H9 (cell line): ENCODE results near the gene AKR7A3. TPM values are rescaled to one million over a fixed set of nuclear protein-coding genes. Genes with fewer than 3 reads are reported as not detected.

Source experiments
- DNase-seq: peaks from one replicate; pipeline ENCODE4 v3.0.0-alpha.2; 2017
- H2AFZ ChIP-seq: one replicate; pipeline ENCODE4 v1.6.1; 2013; ENCODE audit warnings: mild to moderate bottlenecking, low read length, control low read depth, moderate library complexity
- H2AK5ac ChIP-seq: 2 replicates; pipeline ENCODE4 v1.6.1; 2013; ENCODE audit warnings: low read length, control low read depth, mixed read lengths; ENCODE audit not compliant: insufficient read length
- H2BK120ac ChIP-seq: one replicate; pipeline ENCODE4 v1.6.1; 2013; ENCODE audit warnings: low read depth, mild to moderate bottlenecking, low read length, control low read depth, inconsistent platforms; ENCODE audit not compliant: poor library complexity, severe bottlenecking
- H2BK12ac ChIP-seq: 2 replicates; pipeline ENCODE4 v1.6.1; 2013; ENCODE audit warnings: low read length, control low read depth, mixed read lengths, low read depth; ENCODE audit not compliant: insufficient read length
- H2BK15ac ChIP-seq: 2 replicates; pipeline ENCODE4 v1.6.1; 2013; ENCODE audit warnings: low read depth, low read length, control low read depth
- H2BK20ac ChIP-seq: one replicate; pipeline ENCODE4 v1.6.1; 2013; ENCODE audit warnings: low read depth, mild to moderate bottlenecking, low read length, control low read depth, inconsistent platforms; ENCODE audit not compliant: poor library complexity, severe bottlenecking
- H2BK5ac ChIP-seq: 2 replicates; pipeline ENCODE4 v1.6.1; 2013; ENCODE audit warnings: low read length, control low read depth, mixed read lengths; ENCODE audit not compliant: insufficient read length
- H3K14ac ChIP-seq: 2 replicates; pipeline ENCODE4 v1.6.1; 2013; ENCODE audit warnings: low read length, control low read depth; ENCODE audit not compliant: insufficient read depth
- H3K18ac ChIP-seq: 2 replicates; pipeline ENCODE4 v1.6.1; 2013; ENCODE audit warnings: low read depth, mild to moderate bottlenecking, mixed read lengths, low read length, control low read depth; ENCODE audit not compliant: insufficient read length
- H3K23ac ChIP-seq: 2 replicates; pipeline ENCODE4 v1.6.1; 2013; ENCODE audit warnings: low read length, control low read depth, mixed read lengths, low read depth; ENCODE audit not compliant: insufficient read length
- H3K23me2 ChIP-seq: 2 replicates; pipeline ENCODE4 v1.6.1; 2013; ENCODE audit warnings: low read depth, mild to moderate bottlenecking, mixed read lengths, low read length, control low read depth; ENCODE audit not compliant: insufficient read length, poor library complexity, severe bottlenecking
- H3K27ac ChIP-seq: 2 replicates; pipeline ENCODE4 v1.5.1; 2013; ENCODE audit warnings: low read length, control low read depth, mixed read lengths, low read depth; ENCODE audit not compliant: insufficient read length
- H3K27me3 ChIP-seq: 2 replicates; pipeline ENCODE4 v1.6.1; 2013; ENCODE audit warnings: low read length, control low read depth, inconsistent platforms; ENCODE audit not compliant: insufficient read depth
- H3K4ac ChIP-seq: 2 replicates; pipeline ENCODE4 v1.6.1; 2013; ENCODE audit warnings: low read depth, mild to moderate bottlenecking, control low read depth, inconsistent platforms, low read length, moderate library complexity
- H3K4me1 ChIP-seq: 2 replicates; pipeline ENCODE4 v1.6.1; 2013; ENCODE audit warnings: low read length, control low read depth, inconsistent platforms; ENCODE audit not compliant: insufficient read depth
- H3K4me2 ChIP-seq: 2 replicates; pipeline ENCODE4 v1.6.1; 2013; ENCODE audit warnings: low read length, control low read depth, mixed read lengths; ENCODE audit not compliant: insufficient read length, insufficient read depth
- H3K56ac ChIP-seq: 2 replicates; pipeline ENCODE4 v1.6.1; 2013; ENCODE audit warnings: low read depth, mild to moderate bottlenecking, mixed read lengths, low read length, control low read depth; ENCODE audit not compliant: insufficient read length
- H3K79me1 ChIP-seq: 2 replicates; pipeline ENCODE4 v1.6.1; 2013; ENCODE audit warnings: low read depth, mild to moderate bottlenecking, moderate library complexity, low read length, control low read depth, inconsistent platforms; ENCODE audit not compliant: insufficient read depth, poor library complexity, severe bottlenecking
- H3K79me2 ChIP-seq: 2 replicates; pipeline ENCODE4 v1.6.1; 2013; ENCODE audit warnings: low read length, control low read depth, inconsistent platforms; ENCODE audit not compliant: insufficient read depth
- H3K9ac ChIP-seq: 2 replicates; pipeline ENCODE4 v1.6.1; 2013; ENCODE audit warnings: low read length, control low read depth, mixed read lengths; ENCODE audit not compliant: insufficient read length; ENCODE audit errors: extremely low read depth
- H3K9me3 ChIP-seq: one replicate; pipeline ENCODE4 v1.6.1; 2013; ENCODE audit warnings: low read depth, low read length, inconsistent platforms; ENCODE audit not compliant: control insufficient read depth
- H3T11ph ChIP-seq: one replicate; pipeline ENCODE4 v1.6.1; 2013; ENCODE audit warnings: mild to moderate bottlenecking, low read length, control low read depth, inconsistent platforms
- H4K20me1 ChIP-seq: one replicate; pipeline ENCODE4 v1.6.1; 2013; ENCODE audit not compliant: control insufficient read depth, insufficient read length, insufficient read depth
- H4K5ac ChIP-seq: 2 replicates; pipeline ENCODE4 v1.6.1; 2013; ENCODE audit warnings: low read depth, mild to moderate bottlenecking, mixed read lengths, low read length, control low read depth; ENCODE audit not compliant: insufficient read length
- H4K8ac ChIP-seq: replicated peaks from 2 replicates; pipeline ENCODE4 v1.6.1; 2013; ENCODE audit warnings: low read length, control low read depth, mixed read lengths, low read depth; ENCODE audit not compliant: insufficient read length
- H4K91ac ChIP-seq: 2 replicates; pipeline ENCODE4 v1.6.1; 2013; ENCODE audit warnings: low read depth, mild to moderate bottlenecking, moderate library complexity, mixed read lengths, low read length, control low read depth; ENCODE audit not compliant: insufficient read length
- H3K27ac Mint-ChIP-seq, 3 experiments: 2 replicates in 2 of 3; 3 replicates in 1 of 3; pipeline ENCODE4 v1.8.0; 2020 to 2021; ENCODE audit warnings: mixed read lengths in 3 of 3, mild to moderate bottlenecking in 1 of 3, moderate library complexity in 1 of 3
- H3K27me3 Mint-ChIP-seq: 2 replicates; pipeline ENCODE4 v1.8.0; 2021; ENCODE audit warnings: low read depth, mild to moderate bottlenecking, moderate library complexity, mixed read lengths
- H3K36me3 Mint-ChIP-seq, 3 experiments: 2 replicates in 2 of 3; 3 replicates in 1 of 3; pipeline ENCODE4 v1.8.0; 2020 to 2021; ENCODE audit warnings: low read depth in 3 of 3, mixed read lengths in 3 of 3; ENCODE audit not compliant: insufficient read depth in 1 of 3
- H3K4me1 Mint-ChIP-seq, 2 experiments: 2 replicates each; pipeline ENCODE4 v1.8.0; 2020; ENCODE audit warnings: mixed read lengths in 2 of 2
- H3K4me3 Mint-ChIP-seq, 2 experiments: 2 replicates in 1 of 2; 3 replicates in 1 of 2; pipeline ENCODE4 v1.8.0; 2020 to 2021; ENCODE audit warnings: mild to moderate bottlenecking in 2 of 2, mixed read lengths in 2 of 2, moderate library complexity in 1 of 2
- H3K9me3 Mint-ChIP-seq, 2 experiments: 2 replicates in 1 of 2; 3 replicates in 1 of 2; pipeline ENCODE4 v1.8.0; 2020; ENCODE audit warnings: mild to moderate bottlenecking in 2 of 2, mixed read lengths in 2 of 2, moderate library complexity in 1 of 2
- WGBS: extraction: QIAGEN DNeasy Blood & Tissue Kit; methylation state at CpG from one replicate; pipeline ENCODE4 v1.1.7; 2013; ENCODE audit warnings: missing lambda C conversion rate, low lambda C conversion rate, mixed read lengths; ENCODE audit not compliant: insufficient read length; ENCODE audit errors: extremely low coverage; 5-methylcytosine and 5-hydroxymethylcytosine counted together
- total RNA-seq: library from RNA; stranded (reverse); gene quantifications from 2 replicates; pipeline ENCODE4 v1.2.1, GENCODE V29; 2021
- TF ChIP-seq, protein P1 (sequence below): fragments of 200-600 bp; sonication (generic); conservative IDR thresholded peaks from 3 replicates; pipeline ENCODE4 v1.8.0; 2021; ENCODE audit warnings: antibody characterized with exemption, mild to moderate bottlenecking

The AKR7A3 gene
- total RNA-seq, 1 experiment from 2014 or later: 0.74 TPM

- Histone ChIP-seq H4K8ac (no peak overlapping the region), H3K27me3 (no peaks in the 10 kb centered on the region), H3K4ac (no peak overlapping the region), H2BK20ac (no peak overlapping the region), H2BK5ac (no peak overlapping the region), H3K4me2 (no peak overlapping the region), H2BK12ac (no peak overlapping the region), H3K18ac (no peak overlapping the region), H2BK120ac (no peak overlapping the region), H4K20me1 (no peaks in the 10 kb centered on the region), H3K27ac (no peak overlapping the region), H2AK5ac (no peak overlapping the region), H4K91ac (no peak overlapping the region), H3T11ph (no peak overlapping the region), H3K9ac (no peak overlapping the region), H2AFZ (no peak overlapping the region), H3K23ac (no peak overlapping the region), H3K9me3 (no peaks in the 10 kb centered on the region), H4K5ac (no peak overlapping the region), H3K4me1 (no peaks in the 10 kb centered on the region), H3K14ac (no peak overlapping the region), H3K79me2 (no peaks in the 10 kb centered on the region), H3K79me1 (no peaks in the 10 kb centered on the region), H3K56ac (no peak overlapping the region), H2BK15ac (no peak overlapping the region), H3K23me2 (peaks cover 13% of the 10 kb centered on the region)
- H3K4me3 Mint-ChIP-seq: no peak overlapping the region
- H3K9me3 Mint-ChIP-seq: no peaks in the 10 kb centered on the region
- peaks cover 16 to 18% of the 10 kb centered on the region in 2 experiments for H3K4me1 Mint-ChIP-seq
- no peak for DNase-seq
- no CpG with 5 or more reads among the region's 3 CpGs for WGBS
- peaks cover 22 to 53% (median 49%) of the 10 kb centered on the region in 3 experiments for H3K36me3 Mint-ChIP-seq
- H3K27me3 Mint-ChIP-seq: no peaks in the 10 kb centered on the region; the same call in 1 of the 2 replicates
- TF ChIP-seq, protein P1, sequence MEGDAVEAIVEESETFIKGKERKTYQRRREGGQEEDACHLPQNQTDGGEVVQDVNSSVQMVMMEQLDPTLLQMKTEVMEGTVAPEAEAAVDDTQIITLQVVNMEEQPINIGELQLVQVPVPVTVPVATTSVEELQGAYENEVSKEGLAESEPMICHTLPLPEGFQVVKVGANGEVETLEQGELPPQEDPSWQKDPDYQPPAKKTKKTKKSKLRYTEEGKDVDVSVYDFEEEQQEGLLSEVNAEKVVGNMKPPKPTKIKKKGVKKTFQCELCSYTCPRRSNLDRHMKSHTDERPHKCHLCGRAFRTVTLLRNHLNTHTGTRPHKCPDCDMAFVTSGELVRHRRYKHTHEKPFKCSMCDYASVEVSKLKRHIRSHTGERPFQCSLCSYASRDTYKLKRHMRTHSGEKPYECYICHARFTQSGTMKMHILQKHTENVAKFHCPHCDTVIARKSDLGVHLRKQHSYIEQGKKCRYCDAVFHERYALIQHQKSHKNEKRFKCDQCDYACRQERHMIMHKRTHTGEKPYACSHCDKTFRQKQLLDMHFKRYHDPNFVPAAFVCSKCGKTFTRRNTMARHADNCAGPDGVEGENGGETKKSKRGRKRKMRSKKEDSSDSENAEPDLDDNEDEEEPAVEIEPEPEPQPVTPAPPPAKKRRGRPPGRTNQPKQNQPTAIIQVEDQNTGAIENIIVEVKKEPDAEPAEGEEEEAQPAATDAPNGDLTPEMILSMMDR: no peak
- no peak overlapping the region for H3K27ac Mint-ChIP-seq
These were observed 19.9 kb upstream of the AKR7A3 start for GRCh38 chr1:19308509-19308907.
